Head of caudate nucleus (tissue), 42 donors: Measurements from ENCODE around the gene UBE2U.

Source experiments
- DNase-seq, 42 donors: peaks; one replicate each; pipeline versions ENCODE4 v3.0.0 to v3.0.0-alpha.2; 2020 to 2021; ENCODE audit warnings: mixed read lengths in 7 of 42
- intact Hi-C: fragments of 100-400 bp; cut with DNase I; formaldehyde crosslinking; loops from one replicate; pipeline ENCODE4 v1.15.0; 2022

Gene UBE2U, protein sequence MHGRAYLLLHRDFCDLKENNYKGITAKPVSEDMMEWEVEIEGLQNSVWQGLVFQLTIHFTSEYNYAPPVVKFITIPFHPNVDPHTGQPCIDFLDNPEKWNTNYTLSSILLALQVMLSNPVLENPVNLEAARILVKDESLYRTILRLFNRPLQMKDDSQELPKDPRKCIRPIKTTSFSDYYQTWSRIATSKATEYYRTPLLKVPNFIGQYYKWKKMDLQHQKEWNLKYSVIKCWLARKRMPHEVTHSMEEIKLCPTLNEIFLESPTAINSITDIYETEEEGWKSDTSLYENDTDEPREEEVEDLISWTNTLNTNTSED

DNA sequence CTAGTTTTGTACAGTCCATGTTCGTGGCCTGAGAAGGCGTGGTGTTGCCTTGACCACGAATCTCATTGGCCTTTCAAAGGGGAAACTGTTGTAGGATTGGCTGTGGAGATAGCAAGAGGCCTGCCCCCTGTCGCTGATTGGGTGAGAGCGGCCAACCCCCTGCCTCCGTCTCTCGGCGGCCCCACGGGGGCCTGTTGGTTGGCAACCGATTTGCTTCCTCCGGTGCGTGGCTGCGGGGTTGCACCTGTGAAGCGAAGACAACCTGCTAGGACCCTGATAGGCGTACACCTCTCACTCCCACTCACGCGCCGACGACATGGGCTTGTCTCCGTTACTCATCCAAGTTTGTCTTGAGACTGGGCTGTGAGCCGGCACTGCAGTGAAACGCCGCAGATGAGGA, at the start of gene UBE2U:
UBE2U (plus strand) TSS at position 204 of the 400 bp plus-strand sequence. CDS start 428 bp downstream, outside the sequence.
- no peak for DNase-seq
- intact Hi-C loops = no loop called here

DNA sequence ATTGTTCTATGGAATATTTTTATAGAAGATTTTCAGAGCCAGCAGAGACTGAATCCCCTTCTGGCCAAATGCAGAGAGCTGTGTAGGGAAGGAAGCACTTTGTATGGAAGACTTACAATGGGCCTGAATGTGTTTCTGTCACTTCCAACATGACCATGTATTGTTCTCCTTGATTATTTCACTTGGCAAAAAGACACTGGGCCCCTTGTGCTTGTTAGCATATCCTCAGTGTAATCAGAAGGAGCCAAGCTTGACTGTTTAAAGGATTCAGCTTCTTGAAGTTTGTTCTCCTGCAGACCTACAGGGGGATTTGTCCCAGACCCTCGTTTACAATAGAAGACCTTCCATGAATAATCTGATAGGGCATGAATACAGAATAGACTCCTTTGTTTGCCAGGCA, 48.1 kb upstream of the UBE2U start:
- intact Hi-C loops = no loop called here

DNA sequence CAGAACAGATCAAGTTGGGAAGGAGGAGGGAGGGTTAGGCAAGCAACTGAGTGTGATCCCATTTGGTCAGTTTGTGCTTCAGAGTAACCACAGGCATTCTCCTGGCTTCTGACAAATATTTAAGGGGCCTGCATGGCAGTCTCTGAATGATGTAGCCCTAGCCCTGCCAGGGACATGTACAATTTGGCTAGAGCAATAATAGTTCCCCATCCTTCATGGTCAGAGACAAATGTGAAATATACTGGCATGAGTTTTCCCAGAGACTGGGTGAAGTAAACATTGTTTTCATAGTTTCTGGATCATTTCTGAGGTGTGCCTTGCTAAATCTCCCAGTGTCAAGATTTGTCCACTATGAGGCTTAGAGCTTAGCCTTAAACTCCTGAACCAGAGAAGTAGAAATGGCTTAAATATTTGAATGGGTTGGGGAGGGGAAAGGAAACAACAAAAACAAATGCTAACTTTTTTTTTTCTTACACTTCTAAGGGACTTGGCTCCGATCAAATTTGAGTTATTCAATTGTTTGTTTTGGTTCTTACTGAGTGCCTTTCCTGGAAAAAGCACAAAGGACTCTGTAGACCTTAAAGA, 42.0 kb upstream of the UBE2U start:
- intact Hi-C loops = no loop called here
- DNase-seq = no peak

More for the DNA sequence above, 48.1 kb upstream of the UBE2U start:
- peak in 12 of 42 donors; percentile 11 to 74 (median 29) for DNase-seq

DNA sequence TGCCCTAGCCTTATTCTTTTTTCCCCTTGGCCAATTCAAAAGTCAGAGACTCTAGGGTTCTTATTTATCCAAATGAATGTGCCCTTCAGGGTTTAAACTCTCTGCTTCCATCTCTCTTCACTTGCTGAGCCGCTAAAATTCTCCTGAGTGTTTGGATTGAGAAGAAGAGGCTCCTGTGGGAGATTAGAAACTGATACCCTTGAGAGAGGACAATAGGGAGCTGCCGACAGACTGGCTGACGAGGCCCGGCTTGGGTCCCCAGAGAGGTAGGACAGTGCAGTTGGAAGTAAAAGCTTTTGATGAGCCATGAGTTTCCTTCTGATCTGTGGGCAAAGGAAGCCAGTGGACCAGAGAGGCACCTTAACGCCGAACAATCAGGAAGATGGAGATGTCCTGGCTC, 41.3 kb upstream of the UBE2U start:
- no peak for DNase-seq
- intact Hi-C loops = no loop called here

DNA sequence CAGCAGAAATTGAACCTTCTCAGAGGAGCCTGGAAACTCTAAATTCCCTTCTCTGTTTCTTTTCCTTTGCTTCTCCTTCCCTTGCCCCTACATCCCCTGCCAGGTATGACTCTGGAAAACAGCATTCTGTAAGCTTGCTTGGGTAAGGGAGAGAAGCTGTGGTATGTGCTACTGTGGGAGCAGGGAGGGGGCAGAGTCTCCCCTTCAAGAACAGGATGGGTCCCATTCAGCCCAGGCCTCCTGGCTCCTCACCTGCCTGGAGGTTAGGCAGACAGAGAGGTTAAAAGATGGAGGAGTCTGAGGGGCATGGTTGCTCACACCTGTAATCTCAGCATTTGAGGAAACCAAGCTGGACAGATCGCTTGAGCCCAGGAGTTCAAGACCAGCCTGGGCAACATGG, 40.6 kb upstream of the UBE2U start:
- DNase-seq = no peak
- intact Hi-C loops = no loop called here

DNA sequence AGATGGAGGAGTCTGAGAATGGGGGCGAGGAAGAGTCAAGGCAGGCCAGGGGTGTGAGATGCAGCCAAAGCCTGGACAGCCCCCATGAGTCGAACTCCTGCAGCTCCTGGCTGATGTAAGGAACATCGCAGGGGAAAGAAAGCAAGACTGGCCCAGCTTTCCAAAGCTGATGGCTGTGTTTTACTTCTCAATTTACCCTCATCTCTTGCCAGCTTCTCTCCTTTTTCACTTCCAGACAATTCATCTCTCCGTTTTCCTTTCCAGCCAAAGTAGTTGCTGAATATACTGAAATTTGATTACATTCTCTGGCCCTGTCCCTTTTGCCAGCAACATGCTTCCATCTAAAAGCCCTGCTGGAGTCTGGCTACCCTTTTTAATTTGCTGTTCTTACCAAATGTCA, 40.0 kb upstream of the UBE2U start:
- intact Hi-C loops = no loop called here
- DNase-seq = no peak

DNA sequence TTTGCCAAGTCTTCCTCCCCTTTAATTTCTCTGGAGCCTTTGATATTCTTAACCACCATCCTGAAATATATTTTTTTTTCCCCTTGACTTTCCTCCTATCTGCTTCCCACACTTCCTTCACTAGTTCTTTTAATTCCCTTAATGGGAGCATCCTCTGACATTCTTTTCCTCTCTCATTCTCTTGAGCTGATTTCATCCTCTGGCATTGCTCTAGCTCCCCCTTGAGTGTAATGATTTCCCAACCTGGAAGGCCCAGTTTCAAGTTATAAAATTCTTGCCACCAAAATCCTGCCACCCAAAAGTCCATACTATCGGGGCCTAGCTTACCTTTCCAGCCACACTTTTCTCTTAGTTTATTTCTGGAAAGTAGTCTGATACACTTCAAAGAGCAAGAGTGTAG, 39.5 kb upstream of the UBE2U start:
- intact Hi-C loops = no loop called here
- peak in 7 of 42 donors; percentile 12 to 65 (median 30) for DNase-seq

DNA sequence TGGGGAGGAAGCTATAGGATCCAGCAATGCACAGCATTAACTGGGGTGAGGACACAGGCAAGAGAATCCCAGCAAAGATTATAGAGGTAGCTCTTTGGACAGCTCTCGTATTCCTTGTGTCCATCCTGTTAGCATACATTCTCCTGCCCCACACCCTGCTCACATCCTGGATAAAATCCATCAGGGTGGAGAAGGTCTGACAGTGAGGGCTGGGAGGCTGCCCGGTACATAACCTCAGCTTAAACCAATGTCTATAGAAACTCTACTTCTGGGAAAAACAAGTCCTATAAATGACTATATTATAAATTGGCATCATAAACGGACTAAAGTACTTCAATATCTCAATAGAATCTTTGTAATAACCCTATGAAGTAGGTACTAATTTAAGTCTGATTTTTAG, 36.8 kb upstream of the UBE2U start:
- intact Hi-C loops = no loop called here
- no peak for DNase-seq

DNA sequence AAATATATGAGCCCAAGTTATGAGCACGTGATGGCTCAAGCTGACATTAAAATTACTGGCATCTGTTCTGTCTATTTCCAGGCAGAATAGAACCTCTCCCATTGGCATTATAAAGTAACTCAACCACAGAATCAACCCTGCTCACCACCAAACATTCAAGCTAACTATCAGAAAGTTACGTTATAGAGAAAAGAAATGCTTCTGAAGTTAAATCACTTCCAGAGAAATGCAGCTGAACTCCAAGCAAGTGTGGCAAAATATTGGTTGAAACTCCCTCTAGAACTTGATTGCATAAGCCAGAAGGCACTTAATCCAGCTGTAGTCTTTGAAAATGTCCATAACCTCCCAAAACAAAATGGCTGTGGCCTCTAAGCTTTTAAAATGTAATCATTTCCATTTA, 36.2 kb upstream of the UBE2U start:
- no peak for DNase-seq
- intact Hi-C loops = no loop called here

DNA sequence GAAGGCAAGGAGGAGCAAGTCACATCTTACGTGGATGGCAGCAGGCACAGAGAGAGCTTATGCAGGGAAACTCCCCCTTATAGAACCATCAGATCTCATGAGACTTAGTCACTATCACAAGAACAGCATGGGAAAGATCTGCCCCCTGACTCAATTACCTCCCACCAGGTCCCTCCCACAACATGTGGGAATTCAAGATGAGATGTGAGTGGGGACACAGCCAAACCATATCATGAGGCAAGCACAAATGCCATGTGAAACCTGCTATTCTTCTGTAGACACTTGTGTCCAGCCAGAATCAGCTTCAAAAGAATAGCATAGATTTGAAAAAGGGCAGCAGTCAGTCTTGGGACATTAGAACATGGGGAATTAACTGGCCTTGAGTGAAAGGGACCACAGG, 32.2 kb upstream of the UBE2U start:
- DNase-seq = no peak
- intact Hi-C loops = no loop called here

DNA sequence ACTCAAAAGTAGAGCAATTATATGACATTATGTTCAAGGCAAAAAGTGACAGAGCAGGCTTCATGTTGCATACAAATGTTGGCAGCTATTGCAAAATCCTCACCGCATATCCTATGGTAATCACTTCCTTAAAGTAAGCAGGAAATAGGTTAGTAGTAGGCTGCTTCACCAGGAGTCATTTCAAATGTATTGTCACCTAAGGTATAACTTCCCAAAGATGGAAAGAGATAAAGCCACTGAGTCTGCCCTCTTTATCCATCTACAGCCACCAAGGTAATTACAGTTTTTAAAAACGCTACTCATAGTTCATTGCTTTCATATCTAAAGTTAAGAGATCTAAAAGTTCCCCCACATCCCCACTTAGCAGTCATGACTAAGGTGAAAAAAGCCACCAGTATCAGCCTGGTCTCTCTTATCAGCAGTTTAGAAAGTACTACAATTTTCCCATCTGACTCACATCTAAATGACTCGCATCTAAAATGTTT, 31.6 kb upstream of the UBE2U start:
- intact Hi-C loops = no loop called here
- no peak for DNase-seq

DNA sequence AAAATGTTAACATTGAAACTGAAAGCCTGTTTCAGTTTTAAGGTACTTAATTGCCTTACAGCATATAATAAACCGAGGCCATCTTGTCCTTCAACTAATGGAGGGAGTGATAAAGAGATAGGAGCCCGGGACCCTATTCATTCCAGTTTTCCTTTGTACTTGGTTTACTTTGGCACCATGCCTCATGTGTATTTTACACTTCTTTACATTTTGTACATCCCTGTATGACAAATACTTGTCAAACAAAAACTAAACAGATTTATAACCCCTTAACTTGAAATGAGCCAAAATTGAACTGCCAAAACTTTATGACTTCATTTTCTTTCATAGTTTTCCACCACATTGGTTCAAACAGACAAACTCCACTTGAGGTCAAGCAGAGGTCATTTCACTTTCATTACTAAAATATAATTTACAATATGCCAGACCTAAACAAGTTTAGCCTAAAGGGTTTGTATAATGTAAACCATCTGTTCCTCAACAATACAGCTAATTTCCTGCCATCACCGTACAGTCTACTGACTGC, 30.9 kb upstream of the UBE2U start:
- no peak for DNase-seq
- intact Hi-C loops = no loop called here

DNA sequence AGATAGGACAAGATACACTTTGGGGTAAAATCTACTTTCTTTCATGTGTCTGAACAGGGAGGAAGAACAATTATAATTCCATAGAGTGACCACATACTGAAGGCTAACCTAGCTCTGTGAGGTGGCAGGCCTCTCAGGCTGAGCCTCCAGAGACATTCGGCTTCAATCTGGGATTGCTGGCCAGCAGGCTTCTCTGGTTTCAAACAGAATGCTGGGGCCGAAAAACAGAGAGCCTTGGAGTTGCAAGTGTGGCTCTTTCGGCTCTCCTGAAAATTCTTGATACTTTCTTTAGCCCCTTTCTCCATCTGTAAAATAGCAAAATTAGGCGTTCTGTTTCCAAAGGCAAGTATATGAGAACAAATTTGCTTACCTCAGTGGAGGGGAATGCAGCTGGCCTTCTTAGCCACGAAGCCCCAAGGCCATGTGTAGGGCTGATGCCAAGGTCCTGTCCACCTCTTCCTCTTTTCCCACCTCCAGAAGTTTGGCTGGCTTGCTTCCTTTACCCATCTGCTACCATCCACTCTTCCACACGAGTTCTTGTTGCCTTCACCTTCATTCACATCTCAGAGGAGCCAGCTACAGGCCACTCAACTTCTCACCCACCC, 30.0 kb upstream of the UBE2U start:
- no peak for DNase-seq
- intact Hi-C loops = no loop called here

DNA sequence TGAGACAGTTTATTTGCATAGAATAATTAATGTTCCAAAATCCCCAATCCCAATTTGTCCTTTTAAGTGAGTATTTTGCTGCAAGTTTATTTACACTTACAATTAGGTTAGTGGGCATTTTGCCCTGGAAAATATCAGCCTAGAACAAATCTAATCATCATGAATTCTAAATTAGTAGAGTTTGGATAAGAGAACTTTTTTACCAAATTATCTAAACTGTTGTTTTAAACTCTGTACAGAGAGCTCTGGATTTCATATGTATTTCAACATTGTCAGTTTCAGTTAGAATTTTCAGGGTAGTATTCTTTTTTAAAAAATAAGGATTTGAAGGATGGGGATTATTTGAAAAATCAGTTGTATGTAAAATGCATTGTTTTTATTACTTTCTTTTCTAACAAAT, 27.8 kb upstream of the UBE2U start:
- intact Hi-C loops = no loop called here
- DNase-seq = no peak

DNA sequence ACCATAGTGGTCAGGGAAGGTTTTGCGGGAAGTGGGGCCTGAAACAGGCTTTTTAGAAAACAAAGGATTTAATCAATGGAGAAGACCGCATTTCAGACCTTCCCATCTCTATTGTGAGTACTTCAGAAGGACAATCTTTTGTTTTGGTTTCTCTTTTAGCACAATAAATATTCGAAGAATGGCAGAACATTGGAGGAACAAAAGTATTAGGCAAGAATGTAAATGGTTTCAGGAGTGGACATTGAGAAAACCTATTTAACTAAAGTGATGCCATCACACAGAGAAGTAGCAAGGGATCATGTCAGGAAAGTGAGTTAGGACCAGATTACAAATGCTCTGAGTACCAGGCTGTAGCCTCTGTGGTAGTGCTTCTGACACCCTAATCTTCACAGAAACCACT, 26.8 kb upstream of the UBE2U start:
- intact Hi-C loops = no loop called here
- no peak for DNase-seq

DNA sequence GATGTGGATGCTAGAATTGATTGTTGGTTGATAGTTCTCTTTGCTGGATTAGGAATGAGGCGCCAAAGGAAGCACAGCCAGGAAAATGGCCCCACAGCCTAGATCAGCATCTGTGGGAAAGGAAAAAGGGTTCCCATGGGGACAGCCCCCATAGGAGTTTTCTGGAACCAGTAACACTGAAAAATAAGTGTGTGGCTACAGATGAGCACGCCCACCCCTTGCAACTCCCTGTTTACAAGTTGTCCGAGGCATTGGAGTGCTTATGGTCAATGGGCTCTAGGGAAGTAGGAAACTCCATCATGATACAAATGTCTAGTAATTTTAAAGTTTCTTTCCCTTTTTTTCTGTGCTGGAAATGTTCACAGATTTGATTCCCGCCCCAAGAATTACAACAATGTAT, 23.8 kb upstream of the UBE2U start:
- intact Hi-C loops = no loop called here
- DNase-seq = no peak

DNA sequence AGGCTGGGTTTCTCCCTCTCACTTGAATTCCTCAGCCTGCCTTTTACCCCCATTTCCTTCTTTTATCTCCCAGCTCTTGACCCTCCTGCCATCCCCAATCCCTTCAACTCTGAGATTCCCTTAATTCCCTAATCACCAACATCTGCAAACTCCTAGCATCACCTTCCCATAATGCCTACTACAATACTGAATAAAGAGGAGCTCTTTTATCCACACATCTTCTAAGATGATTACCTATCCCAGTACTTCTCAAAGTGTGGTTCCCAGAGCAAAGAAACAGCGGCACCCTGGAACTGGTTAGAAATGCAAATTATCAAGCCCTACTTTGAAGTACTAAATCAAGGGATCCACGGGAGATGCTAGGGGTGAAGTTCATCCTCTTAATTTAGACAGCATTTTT, 21.2 kb upstream of the UBE2U start:
- DNase-seq = no peak
- intact Hi-C loops = no loop called here

DNA sequence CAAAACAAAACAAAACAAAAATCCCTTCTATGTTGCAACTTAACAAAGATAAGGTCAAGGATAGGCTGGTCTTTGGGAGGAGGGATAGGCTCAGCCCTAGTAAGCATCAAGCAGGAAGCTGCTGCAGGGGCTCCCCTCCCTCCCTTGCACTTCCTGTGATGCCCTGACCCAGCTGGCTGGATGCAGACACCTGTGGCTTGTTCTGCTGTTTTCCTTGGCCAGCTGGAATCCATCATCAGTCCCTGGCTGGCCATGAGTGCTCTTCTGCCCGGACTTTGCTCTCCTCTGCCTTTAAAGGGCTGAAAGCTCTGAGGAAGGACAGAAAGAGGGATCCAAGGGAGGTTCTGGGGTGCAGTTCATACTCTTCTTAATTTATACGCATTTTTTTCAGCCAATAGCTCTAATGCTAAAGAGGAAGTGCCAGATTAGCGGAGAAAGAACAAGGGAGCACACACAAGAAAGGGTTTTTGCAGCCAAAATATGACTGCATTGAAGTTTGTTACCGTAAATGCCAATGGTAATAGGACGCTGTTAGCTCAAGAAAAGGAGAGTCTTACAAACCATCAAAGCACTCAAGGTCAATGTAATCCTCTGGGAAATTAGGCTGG, 19.9 kb upstream of the UBE2U start:
- intact Hi-C loops = no loop called here
- no peak for DNase-seq

DNA sequence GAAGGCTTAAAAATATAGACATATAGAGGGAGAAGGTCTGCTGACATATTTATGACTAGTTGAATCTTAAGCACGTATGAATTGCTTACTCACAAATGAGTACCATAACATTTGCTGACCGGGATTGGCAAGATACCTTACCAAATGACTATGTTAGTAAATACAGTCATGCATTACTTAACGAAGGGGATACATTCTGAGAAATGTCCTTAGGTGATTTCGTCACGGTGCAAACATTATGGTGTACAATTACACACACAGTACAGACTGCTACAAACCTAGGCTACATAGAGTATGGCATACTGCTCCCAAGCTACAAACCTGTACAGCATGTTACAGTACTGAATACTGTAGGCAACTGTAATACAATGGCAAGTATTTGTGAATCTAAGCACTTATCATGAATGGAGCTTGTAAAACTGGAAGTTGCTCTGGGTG, 19.4 kb upstream of the UBE2U start:
- no peak for DNase-seq
- intact Hi-C loops = no loop called here
